ENCODE data around the gene GALNTL6. TPM values are rescaled to one million over a fixed set of nuclear protein-coding genes. Genes with fewer than 3 reads are reported as not detected.

Gene GALNTL6
- total RNA-seq, 2 donors from 2014 or later, result 0.19 to 0.20 TPM

GRCh38 chr4:173056271-173056670, 1243.1 kb downstream of the GALNTL6 start:
- no peak for TF ChIP-seq CTCF (IDR thresholded peaks at IDR 0.05)
- intact Hi-C loops (cut with DNase I), result no loop called here
- no peak overlapping the region for H3K4me3 ChIP-seq
- H3K9ac ChIP-seq (ENCODE audit: low read depth in 2 of 2, low read length in 2 of 2), result no peak overlapping the region
- H3K4me1 ChIP-seq, result no peaks in the 10 kb centered on the region
- H3K36me3 ChIP-seq, result no peaks in the 10 kb centered on the region
- H3K9me3 ChIP-seq, result no peaks in the 10 kb centered on the region
- no peak for DNase-seq
- no peaks in the 10 kb centered on the region for H3K27me3 ChIP-seq
- H3K27ac ChIP-seq, result no peak overlapping the region

- Histone ChIP-seq H3K36me3 (no peaks in the 10 kb centered on the region), H3K9me3 (no peaks in the 10 kb centered on the region), H3K27me3 (no peaks in the 10 kb centered on the region), H3K9ac (ENCODE audit: low read depth in 2 of 2, low read length in 2 of 2) (no peak overlapping the region), H3K27ac (no peak overlapping the region), H3K4me3 (no peak overlapping the region), H3K4me1 (no peaks in the 10 kb centered on the region)
- TF ChIP-seq CTCF (IDR thresholded peaks at IDR 0.05), result no peak
- intact Hi-C loops (cut with DNase I), result no loop called here
- no peak for DNase-seq
These were observed 1243.5 kb downstream of the GALNTL6 start for GRCh38 chr4:173056710-173057109.

GRCh38 chr4:173057442-173057841, 1244.2 kb downstream of the GALNTL6 start:
- Histone ChIP-seq H3K9me3 (no peaks in the 10 kb centered on the region), H3K27me3 (no peaks in the 10 kb centered on the region), H3K36me3 (no peaks in the 10 kb centered on the region), H3K4me3 (no peak overlapping the region), H3K27ac (no peak overlapping the region), H3K9ac (ENCODE audit: low read depth in 2 of 2, low read length in 2 of 2) (no peak overlapping the region), H3K4me1 (no peaks in the 10 kb centered on the region)
- TF ChIP-seq CTCF (IDR thresholded peaks at IDR 0.05), result no peak
- intact Hi-C loops (cut with DNase I), result no loop called here
- DNase-seq, result no peak

GRCh38 chr4:173057901-173058300, 1244.7 kb downstream of the GALNTL6 start:
- no peak for DNase-seq
- no peak overlapping the region for H3K9ac ChIP-seq (ENCODE audit: low read depth in 2 of 2, low read length in 2 of 2)
- H3K27me3 ChIP-seq, result no peaks in the 10 kb centered on the region
- H3K27ac ChIP-seq, result no peak overlapping the region
- no peak overlapping the region for H3K4me3 ChIP-seq
- intact Hi-C loops (cut with DNase I), result no loop called here
- no peak for TF ChIP-seq CTCF (IDR thresholded peaks at IDR 0.05)
- H3K4me1 ChIP-seq, result no peaks in the 10 kb centered on the region
- H3K9me3 ChIP-seq, result no peaks in the 10 kb centered on the region
- no peaks in the 10 kb centered on the region for H3K36me3 ChIP-seq

GRCh38 chr4:173061160-173061559, 1248.0 kb downstream of the GALNTL6 start:
- TF ChIP-seq CTCF (IDR thresholded peaks at IDR 0.05), result no peak
- Histone ChIP-seq H3K27me3 (no peaks in the 10 kb centered on the region), H3K4me3 (no peak overlapping the region), H3K36me3 (no peaks in the 10 kb centered on the region), H3K9ac (ENCODE audit: low read depth in 2 of 2, low read length in 2 of 2) (no peak overlapping the region), H3K27ac (no peak overlapping the region), H3K4me1 (no peaks in the 10 kb centered on the region), H3K9me3 (no peaks in the 10 kb centered on the region)
- intact Hi-C loops (cut with DNase I), result no loop called here
- no peak for DNase-seq
